Stimulated activated CD4-positive, alpha-beta T cell treated with anti-CD3 and anti-CD28 coated beads, TNF-alpha, amount 100 ng/mL, for 1 hour (primary cell): ENCODE results near the gene TMEM243.
"Not testable (repeated sequence)": the region's sequence is repeated elsewhere in the genome, so short reads cannot be mapped to it uniquely, and the experiment has no call there.

ENCODE experiments used
- DNase-seq, 3 donors: peaks; one replicate each; pipeline ENCODE4 v3.0.0-alpha.2; 2020; ENCODE audit warnings: low read depth in 3 of 3, low spot score in 1 of 3

TMEM243 gene

GRCh38 chr7:87219545-87220025, at the start of gene TMEM243:
Gene TMEM243 (minus strand): TSS chr7:87219732. CDS start chr7:87219503, 229 bp downstream.
- DNase-seq, result peak; percentile 46 to 67 (median 62)

GRCh38 chr7:87267239-87267900, 47.8 kb upstream of the TMEM243 start:
- no peak for DNase-seq

- DNase-seq, result no peak
Observed at GRCh38 chr7:87263537-87263936, 44.0 kb upstream of the TMEM243 start.

GRCh38 chr7:87253589-87254087, 34.1 kb upstream of the TMEM243 start:
- no peak for DNase-seq

- DNase-seq, result not testable (repeated sequence)
Observed at GRCh38 chr7:87245671-87246070, 26.1 kb upstream of the TMEM243 start.

- not testable (repeated sequence) for DNase-seq
Observed at GRCh38 chr7:87238464-87239051, 19.0 kb upstream of the TMEM243 start.

- DNase-seq, result no peak
Observed at GRCh38 chr7:87234949-87235348, 15.4 kb upstream of the TMEM243 start.

GRCh38 chr7:87231711-87232110, 12.2 kb upstream of the TMEM243 start:
- DNase-seq, result no peak

GRCh38 chr7:87231258-87231657, 11.7 kb upstream of the TMEM243 start:
- DNase-seq, result no peak

GRCh38 chr7:87226495-87226894, 7.0 kb upstream of the TMEM243 start:
- no peak for DNase-seq

- DNase-seq, result no peak
Observed at GRCh38 chr7:87225696-87226095, 6.2 kb upstream of the TMEM243 start.

GRCh38 chr7:87223666-87224065, 4.1 kb upstream of the TMEM243 start:
- DNase-seq, result no peak

- DNase-seq, result no peak
Observed at GRCh38 chr7:87220734-87221215, 1.2 kb upstream of the TMEM243 start.

- peak; percentile 39 to 70 (median 58) for DNase-seq
Observed at GRCh38 chr7:87220026-87220733, 648 bp upstream of the TMEM243 start.

- DNase-seq, result no peak
Observed at GRCh38 chr7:87218796-87219544, 562 bp downstream of the TMEM243 start.

- no peak for DNase-seq
Observed at GRCh38 chr7:87217983-87218653, 1.4 kb downstream of the TMEM243 start.

GRCh38 chr7:87216701-87217508, 2.6 kb downstream of the TMEM243 start:
- DNase-seq, result no peak

- DNase-seq, result no peak
Observed at GRCh38 chr7:87215046-87215445, 4.5 kb downstream of the TMEM243 start.

- no peak for DNase-seq
Observed at GRCh38 chr7:87213811-87214210, 5.7 kb downstream of the TMEM243 start.

- no peak for DNase-seq
Observed at GRCh38 chr7:87213252-87213651, 6.3 kb downstream of the TMEM243 start.
